ENCODE results near the gene IGSF21.

IGSF21 gene

DNA sequence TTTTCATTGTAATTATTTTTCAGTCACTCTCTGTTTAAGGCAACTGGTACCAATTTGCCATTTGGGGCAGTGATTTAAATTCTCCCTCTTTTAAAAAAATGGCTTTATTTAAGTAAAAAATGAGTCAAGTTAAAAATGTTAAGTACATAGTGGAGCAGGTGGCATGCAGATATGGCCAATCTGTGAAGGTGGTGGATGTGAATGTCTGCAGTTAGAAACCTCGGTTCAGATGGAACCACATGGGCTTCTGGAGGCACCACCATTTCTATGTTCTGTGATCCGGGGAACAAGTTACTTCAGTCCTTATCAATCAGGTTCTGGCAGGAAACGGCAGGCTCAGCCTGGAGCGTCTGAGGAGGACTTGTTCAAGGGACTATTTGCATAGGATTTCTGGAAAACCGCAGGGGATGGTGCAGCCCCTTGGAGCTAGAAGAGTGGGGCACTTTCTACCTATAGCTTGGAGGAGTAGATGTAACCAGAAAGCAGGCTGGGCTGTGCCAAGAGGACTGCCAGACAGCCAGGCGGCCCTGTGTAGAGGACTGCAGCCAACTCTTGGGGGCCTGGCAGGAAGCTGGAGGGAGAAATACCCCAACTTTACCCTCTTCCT lies 12.3 kb downstream of the IGSF21 start:
- no peak for DNase-seq (ENCODE audit: low read depth)

DNA sequence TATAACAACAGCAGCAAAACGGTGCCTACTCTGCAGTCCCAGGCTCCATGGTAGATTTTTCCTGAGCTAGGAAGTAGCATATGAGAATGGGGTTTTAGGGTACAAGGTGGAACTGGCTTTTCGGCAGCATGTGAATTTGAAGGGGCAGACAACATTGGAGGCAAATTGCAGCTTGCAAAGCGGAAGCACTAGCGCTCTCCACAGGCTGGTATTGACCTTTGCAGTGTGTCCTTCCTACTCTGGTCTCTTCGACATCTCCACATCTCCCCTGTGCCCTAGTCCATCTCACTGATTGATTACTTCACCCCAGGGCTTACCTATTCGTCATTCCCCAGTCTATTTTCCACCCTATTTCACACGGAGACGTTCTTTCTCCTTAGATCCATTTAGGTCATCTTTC lies 13.0 kb downstream of the IGSF21 start:
- DNase-seq (ENCODE audit: low read depth) = no peak

DNA sequence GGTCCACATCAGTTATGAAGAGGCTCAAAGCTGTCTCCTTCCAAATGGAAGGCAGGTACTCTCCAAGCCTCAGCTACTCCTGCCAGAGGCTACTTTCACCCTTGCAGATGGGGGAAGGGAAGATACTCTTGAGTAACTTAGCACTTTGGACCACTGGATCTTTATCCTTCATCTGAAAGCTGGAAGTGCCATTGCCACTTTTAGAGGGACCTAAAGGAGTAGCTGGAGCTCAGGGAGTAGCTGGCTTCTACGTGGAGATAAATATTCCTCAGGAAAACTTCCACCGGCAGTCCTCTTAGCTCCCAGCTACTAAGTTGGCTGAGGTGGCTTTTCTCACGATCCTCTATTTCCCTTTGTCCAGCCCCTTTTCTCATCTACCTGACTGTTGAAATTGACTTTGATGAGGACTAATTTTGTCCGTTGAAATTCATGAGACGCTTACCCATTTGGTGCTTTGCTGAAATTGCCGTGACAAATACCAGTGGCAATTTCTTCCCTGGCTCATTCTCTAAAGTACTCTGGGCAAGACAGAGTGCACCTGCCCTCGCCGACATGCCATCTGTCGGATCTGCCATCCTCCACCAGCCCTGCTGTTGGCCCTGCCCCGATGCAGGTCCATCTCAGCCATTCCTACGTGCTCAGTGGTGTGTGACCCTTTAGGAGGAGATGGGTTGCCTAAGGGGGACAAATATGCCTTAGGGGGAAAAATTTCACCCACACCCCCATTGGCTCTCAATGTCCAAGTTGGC lies 13.6 kb downstream of the IGSF21 start:
- no peak for DNase-seq (ENCODE audit: low read depth)

DNA sequence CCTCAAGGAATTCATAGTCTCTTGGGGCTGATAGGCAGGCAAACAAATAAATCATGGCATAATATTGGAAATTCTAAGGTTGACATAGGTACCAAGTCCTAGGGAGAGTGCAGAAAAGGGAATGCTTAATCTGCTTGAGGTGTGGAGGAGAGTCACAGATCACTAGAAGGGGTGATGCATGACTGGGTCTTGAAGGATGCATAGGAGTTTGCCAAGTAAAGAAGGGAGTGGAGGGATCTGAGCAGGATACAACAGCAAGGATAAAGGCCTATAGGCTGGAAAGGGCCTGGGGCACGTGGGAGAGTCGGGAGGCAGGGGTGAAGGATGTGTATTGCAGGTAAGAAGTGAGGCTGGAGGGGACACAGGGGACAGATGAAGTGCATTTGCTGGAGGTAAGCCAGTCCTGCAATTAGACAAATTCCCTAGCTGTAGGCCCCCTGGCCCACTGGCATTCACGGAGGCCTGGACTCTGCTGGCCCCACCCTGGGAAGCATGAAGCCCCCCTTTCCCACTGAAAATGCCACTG lies 15.9 kb downstream of the IGSF21 start:
- DNase-seq (ENCODE audit: low read depth) = no peak

DNA sequence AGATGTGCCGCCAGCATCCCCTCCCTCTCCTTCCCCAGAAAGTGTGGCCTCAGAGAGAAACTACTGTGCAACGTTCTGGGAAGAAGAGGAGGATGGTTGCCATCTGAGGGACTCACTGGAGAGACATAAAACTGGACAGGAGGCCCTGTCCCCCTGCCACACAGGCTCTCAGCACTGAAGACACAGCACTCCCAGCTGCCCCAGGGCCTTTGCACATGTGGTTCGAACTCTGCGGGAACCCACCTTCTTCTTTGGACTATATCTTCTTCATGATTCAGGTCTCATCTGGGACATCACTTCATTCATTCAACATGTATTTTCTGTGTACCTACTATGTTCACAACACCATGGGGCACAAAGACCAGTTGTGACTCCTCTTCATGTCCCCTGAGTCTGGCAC lies 17.4 kb downstream of the IGSF21 start:
- DNase-seq (ENCODE audit: low read depth) = no peak

DNA sequence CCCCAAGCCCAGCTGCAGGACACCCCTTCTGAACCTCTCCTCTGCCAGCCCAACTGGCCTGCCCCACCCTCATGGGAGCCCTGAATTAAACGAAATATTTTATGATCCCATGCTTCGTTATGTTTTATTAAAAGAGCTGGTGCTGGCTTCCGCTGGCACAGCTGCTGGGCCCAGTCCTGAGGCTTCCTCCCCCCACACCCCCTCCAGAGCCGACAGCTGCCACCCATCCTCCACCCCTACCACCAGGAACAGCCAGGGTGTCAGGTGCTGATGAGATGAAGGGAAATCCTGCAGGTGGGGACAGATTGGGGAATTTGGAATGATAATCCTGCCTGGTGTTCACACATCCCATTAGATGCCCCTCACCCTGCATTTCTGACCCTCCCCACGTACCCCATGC lies 19.0 kb downstream of the IGSF21 start:
- no peak for DNase-seq (ENCODE audit: low read depth)

DNA sequence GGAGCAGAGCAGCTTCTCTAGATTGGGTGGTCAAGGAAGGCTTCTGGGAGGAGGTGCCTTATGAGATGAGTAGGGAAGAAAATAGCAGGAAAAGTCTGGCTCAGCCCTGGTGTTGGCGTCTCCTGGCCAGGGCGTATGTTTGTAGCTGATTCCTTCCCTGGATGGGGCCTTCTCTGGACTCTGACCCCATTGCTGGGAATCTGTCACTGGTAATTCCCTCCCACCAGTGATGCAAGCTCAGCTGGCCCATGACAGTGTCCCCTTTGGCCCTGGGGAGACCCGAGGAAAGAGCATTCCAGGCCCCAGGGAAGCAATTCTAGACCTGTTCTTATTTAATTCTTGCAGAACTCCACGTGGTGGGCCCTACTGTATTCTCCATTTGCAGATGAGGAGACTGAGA lies 20.7 kb downstream of the IGSF21 start:
- no peak for DNase-seq (ENCODE audit: low read depth)

DNA sequence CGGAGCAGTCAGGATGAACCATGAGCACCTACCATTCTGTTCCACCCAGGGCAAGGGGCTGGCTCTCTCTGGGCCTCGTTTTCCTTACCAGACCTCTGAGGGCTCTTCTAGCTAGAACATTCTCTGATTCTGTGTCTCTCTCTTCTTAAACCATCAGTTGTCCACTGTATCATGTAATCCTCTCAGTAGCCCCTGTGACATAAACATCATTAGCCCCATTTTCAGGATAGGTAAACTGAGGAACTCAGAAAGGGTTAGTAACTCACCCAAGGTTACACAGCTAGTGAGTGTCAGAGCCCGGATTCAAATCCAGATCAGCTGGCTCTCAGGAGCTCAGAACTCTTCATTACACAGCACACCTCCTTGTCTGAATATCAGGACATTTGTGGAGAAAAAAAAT lies 22.8 kb downstream of the IGSF21 start:
- DNase-seq (ENCODE audit: low read depth) = no peak

DNA sequence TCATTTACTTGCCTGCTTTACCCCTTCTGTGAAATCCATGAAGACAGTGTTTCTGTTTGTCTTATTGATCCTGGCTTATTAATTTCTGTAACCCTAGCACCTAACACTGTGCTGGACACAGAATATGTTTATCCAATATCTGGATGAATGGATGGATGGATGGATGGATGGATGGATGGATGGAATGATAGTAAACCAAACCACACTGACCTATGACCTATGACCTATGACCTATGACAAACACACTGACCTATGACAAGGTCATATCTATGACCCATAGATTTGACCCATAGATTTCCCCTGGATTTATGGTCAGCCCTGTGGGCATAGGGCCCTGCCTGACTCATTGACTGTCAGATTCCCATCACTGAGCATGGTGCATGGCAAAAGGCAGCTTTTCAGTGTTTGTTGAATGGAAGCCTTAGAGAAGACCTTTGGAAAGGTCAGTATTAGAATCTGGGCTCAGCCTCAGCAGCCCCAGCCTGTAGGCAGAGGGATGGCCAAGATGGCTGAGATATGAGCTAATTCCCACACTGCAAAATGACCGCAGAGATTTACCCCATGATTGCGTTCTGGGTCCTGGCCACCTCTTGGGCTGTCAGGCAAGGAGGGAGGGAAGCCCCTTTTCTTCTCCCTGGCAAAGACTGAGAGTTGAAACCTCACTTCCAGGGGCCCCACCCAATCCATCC lies 24.6 kb downstream of the IGSF21 start:
- no peak for DNase-seq (ENCODE audit: low read depth)

DNA sequence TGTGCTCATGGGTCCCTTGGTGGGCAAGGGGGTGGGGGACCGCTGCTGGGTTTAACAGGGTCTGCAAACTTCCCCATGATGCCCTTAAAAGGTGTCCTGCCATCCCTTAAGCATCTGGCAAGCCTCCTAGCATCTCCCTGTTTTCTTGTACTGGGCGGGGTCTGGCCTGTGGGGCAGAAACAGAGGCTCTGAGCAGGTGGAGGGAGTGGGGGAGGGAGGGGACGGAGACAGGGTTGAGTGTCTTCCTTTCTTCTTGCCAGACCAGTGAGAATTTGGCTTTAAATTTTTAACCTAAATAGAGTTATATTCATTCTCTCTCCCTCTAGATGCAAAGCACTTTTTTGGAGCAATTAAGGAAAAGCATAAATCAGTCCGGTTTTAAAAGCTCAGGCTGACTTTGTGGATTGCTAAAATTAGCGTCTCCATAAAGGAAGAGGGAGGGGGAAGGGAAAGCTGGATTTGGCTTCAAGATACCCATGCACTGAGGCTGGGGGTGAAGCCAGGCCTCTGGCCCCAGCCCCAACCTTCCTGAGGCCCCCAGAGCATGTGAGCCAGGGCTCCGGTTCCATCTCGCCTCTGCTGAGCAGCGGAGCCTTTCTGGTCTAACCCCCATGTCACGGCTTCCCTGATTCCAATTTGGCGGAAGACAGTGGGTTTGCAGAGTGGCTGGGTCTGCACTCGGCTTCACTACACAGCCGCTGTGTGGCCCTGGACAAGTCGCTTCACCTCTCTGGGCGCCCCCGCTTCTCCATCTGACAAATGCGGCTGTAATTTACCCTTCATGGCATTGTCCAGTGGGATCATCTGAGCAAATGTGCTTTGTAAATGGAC lies 25.3 kb downstream of the IGSF21 start:
- no peak for DNase-seq (ENCODE audit: low read depth)

DNA sequence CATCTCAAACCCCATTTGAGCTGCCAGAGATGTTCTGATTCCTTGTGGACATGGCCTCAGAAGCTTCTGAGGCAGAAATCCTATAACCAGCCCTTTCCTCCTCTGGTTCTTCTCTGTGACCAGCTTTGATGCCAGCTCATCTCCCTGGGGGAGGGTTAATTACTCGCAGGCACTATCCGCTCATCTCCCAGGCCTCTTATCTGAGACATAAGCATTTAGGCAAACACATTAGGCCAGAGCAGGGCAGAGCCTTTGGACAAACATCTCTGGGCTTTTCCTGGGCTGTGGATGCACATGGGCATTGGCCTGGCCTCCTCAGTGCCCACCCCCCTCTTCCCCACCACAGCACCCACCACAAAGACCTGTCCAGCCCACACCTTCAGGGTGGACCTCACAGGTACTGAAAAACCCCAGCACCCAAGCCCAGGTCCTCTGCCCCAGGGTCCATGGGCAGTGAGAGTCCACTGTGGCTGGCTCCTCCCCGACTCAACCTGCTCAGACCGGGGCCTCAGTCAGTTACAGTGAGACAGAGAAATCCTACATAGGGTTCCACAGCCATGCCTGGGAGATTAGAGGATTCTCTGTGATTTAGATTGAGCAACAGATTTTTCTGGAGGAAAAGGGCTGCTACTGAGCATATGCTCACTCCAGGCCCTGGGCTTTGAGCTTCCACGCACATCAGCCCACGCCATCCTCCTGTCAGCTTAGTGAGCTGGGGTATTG lies 26.9 kb downstream of the IGSF21 start:
- DNase-seq (ENCODE audit: low read depth) = no peak

DNA sequence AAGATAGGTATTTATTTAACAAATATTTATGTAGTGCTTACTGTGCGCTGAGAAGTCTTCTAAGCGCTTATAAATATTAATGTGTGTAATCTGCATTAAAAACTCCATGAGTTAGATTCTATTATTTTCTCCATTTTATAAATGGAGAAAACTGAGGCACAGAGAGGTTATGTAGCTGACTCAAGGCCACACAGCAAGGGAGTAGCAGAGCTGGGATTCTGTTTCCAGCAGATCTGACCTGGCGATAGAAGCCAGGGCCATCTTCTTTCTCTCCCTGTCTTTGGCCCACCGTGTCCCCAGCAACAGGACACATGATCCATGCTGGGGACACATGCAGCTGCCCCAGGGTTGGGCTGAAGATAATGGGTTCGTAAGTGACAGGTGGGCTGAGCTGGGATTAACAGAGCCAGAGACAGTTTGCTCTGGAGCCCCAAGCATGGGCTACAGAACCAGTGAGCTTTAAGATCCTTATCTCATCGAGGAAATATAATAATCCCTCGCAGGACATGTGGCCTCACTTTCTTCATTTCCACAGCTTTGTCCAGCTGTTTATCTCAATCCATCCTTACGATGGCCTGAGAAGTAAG lies 30.3 kb downstream of the IGSF21 start:
- DNase-seq (ENCODE audit: low read depth) = no peak

DNA sequence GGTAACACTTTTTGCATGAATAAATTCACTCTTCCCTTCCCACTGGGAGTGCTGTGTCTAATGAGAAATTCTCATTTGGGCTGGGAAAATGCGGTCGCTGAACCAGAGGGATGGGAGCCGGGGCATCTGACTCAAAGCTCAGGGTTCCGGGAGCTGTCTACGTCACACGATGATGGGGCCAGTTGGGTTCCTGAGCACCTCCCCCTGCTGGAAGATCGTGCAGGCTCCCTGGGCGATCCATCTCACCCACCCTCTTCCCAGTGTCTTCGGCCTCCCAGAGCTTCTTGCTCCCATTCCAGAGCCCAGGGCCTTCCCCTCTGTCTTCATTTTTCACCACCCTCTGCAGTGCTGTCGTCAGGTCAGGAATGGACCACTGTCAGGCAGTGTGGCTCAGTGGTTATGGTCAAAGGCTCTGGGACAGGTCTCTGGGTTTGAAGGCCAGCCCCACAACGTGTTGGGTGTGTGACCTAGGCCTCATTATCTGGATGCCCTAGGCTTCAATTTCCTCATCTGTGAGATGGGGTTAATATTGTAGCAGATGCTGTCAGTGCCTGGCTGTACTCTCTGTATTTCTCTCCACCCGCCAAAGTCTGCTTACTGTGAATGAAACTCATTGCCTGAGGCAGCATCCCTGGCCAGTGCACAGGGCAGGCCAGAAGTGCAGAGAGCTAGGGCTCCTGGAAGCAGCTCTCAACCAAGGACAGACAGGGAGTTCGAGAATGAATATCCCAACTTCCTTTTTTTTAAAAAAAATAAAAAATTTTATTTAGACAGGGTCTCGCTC lies 31.8 kb downstream of the IGSF21 start:
- no peak for DNase-seq (ENCODE audit: low read depth)

DNA sequence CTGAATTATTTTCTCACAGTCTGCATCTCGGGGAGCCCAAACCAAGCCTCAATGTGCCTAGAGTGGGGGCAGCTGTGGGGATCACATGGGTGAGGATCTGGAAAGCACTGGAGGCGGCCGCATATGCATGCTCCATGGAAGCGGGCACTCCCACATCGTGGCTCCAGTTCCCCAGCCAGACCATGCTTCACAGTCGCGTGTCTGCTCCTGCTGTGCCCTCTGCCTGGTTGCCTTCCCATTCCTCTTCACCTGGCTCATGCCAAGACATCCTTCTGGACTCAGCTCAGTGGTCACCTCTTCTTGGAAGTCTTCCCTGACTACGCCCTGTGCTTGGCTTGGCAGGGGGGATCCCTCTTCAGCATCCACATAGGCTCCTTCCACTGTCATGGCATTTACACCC lies 32.8 kb downstream of the IGSF21 start:
- DNase-seq (ENCODE audit: low read depth) = no peak

DNA sequence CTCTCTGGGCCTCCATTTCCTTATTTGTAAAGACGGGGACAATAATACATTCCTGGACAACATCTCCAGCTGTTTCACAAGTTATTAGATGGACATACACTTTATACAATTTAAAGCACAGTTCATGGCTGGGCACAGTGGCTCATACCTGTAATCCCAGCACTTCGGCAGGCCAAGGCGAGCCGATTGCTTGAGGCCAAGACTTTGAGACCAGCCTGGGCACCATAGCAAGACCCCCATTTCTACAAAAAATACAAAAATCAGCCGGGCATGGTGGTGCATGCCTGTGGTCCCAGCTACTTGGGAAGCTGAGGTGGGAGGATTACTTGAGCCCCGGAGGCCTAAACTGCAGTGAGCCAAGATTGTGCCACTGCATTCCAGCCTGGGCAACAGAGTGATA lies 34.1 kb downstream of the IGSF21 start:
- DNase-seq (ENCODE audit: low read depth) = no peak

DNA sequence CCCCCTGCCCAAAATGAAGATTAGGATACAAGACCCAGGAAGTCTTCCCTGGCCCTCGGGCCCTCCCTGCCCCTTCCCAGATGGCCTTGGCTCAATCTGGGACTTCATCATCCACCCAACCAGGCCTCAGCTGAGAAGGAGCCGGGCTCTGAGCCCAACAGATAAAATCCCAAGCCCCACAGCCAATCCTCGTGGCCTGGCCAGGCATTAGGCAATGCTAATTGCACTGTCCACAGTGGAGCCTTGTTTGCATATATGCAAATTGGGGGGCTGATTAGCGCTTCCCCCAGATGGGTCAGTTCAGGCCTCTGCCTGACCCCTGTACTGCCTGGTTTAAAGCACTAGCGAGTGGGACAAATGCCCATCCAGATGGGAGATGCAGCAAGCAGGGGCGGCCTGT lies 34.9 kb downstream of the IGSF21 start:
- no peak for DNase-seq (ENCODE audit: low read depth)

DNA sequence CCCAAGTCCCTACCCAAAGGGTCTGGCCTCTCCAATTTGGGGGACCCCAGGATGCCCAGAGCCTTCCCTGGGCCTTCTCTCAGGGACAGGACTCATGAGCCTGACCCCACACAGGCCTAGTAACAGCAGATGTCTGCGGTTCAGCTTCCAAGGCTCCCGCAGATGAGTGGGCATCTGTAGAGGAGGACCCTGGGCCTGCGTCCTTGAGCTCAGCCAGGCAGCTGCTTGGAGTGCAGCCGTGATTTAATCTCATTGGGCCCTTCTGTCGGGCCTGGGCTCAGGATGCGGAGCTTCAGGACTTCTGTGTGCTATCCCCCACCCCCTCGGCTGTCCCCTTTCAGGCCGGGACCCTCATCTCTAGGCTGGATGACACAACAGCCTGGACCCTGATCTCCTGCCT lies 35.4 kb downstream of the IGSF21 start:
- no peak for DNase-seq (ENCODE audit: low read depth)

DNA sequence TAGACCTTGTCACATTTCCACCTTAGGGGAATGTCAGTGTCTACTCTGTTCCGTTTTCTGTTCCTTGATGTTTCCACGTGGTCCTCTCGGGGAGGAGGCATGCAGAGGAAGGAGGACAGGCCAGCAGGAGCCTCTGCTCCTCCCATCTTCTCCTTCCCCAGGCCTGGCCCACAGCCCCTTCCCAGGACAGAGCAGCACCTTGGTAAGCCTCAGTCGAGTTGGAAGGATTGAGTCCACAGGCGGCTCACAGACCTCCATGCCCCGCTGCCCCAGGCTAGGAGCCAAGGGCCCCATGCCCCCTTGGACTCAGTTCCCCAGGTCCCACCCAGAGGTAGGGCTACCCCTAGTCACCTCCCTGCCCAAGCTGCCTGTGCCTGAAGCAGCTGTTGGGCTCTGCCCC lies 36.5 kb downstream of the IGSF21 start:
- DNase-seq (ENCODE audit: low read depth) = no peak

DNA sequence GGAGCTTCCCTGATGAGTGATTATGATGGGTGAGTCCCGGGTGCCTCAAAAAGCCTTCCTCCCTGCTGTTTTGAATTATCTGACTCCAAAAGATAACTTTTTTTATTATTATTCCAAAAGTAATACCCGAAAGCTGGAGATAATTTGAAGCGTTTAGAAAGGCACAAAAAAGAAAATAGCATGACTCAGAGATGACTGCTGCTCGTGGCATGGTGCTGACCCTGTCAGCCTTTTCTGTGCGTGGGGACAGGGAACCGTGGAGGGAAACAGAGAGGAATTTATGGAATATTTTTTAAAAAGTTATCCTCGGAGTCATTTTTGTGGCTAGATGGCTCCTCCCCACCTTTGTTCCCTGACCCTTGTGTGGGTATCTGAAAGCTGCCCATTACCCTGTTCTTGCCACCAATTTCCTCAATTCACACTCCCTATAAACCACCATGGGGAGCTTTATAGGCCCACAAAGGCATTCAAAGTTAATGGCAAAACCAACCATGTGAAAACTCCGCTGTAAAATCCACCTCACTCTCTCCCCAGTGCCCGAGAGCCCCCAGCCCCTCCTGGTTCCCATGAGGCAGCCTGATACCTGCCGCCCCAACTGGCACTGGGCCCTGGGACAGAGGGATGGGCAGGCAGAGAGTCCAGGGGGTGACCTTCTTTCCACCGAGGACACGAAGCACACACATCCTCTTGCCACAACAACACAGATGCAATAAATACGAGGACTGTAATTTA lies 37.5 kb downstream of the IGSF21 start:
- no peak for DNase-seq (ENCODE audit: low read depth)
